Endothelial cell of umbilical vein (primary cell): ENCODE data around the gene EML6. TPM values are rescaled to one million over a fixed set of nuclear protein-coding genes. Genes with fewer than 3 reads are reported as not detected.

Experiments
- BruUV-seq: library from RNA; stranded (reverse); fragments of 400-500 nt; replicated peaks from 2 replicates; lab custom pipeline; 2021; lab: Mats Ljungman, UMichigan
- CTCF ChIA-PET: fragments of 300-600, 350-600 bp; sonication (Branson Sonifier 250); formaldehyde crosslinking; loops from one replicate; lab custom pipeline; 2021; ENCODE audit warnings: antibody characterized with exemption, inconsistent platforms; lab: Charles Lee
- POLR2A ChIA-PET: fragments of 300-600, 350-600 bp; sonication (Branson Sonifier 250); formaldehyde crosslinking; loops from one replicate; lab custom pipeline; 2021; ENCODE audit warnings: antibody characterized with exemption, inconsistent platforms; lab: Charles Lee
- DNase-seq: peaks from one replicate; pipeline ENCODE4 v3.0.0-alpha.2; 2011; ENCODE audit warnings: low read depth, low spot score
- FAIRE-seq: peaks from 2 replicates; lab custom pipeline; 2011; peaks lifted over from hg19 to GRCh38; lab: Jason Lieb, UNC
- H2AFZ ChIP-seq: 2 replicates; pipeline ENCODE4 v1.6.0; 2012; ENCODE audit warnings: low read depth, low read length, control low read depth, inconsistent platforms
- H3K27ac ChIP-seq: 2 replicates; pipeline ENCODE4 v1.5.1; 2011; ENCODE audit warnings: low read depth, mild to moderate bottlenecking, control low read depth, low read length, moderate library complexity; ENCODE audit not compliant: insufficient read depth
- H3K27me3 ChIP-seq, 2 experiments: 2 replicates each; pipeline versions ENCODE4 v1.6.0 to v1.6.1; 2011; ENCODE audit warnings: low read length in 2 of 2, mixed read lengths in 1 of 2; ENCODE audit not compliant: control insufficient read depth in 2 of 2, insufficient read depth in 2 of 2
- H3K36me3 ChIP-seq, 2 experiments: 2 replicates in 1 of 2; 3 replicates in 1 of 2; pipeline ENCODE4 v1.5.1; 2011; ENCODE audit warnings: low read length in 2 of 2, mild to moderate bottlenecking in 1 of 2, moderate library complexity in 1 of 2; ENCODE audit not compliant: control insufficient read depth in 2 of 2, insufficient read depth in 2 of 2; ENCODE audit errors: extremely low read depth in 1 of 2
- H3K4me1 ChIP-seq: 3 replicates; pipeline ENCODE4 v1.5.1; 2011; ENCODE audit warnings: mild to moderate bottlenecking, low read length; ENCODE audit not compliant: control insufficient read depth, insufficient read depth; ENCODE audit errors: extremely low read depth
- H3K4me2 ChIP-seq: 2 replicates; pipeline ENCODE4 v1.6.1; 2011; ENCODE audit warnings: low read length, control low read depth, mixed read lengths; ENCODE audit not compliant: insufficient read depth
- H3K4me3 ChIP-seq, 3 experiments: fragments of 200-600 bp in 1 of 3; sonication (generic), shearing (Covaris generic) in 1 of 3; replicated peaks in 1 of 3; 2 replicates each; pipeline ENCODE4 v1.5.1; 2011 to 2016; ENCODE audit warnings: control low read depth in 3 of 3, low read length in 3 of 3, mild to moderate bottlenecking in 2 of 3, inconsistent platforms in 1 of 3, low read depth in 1 of 3, moderate library complexity in 1 of 3; ENCODE audit not compliant: insufficient read depth in 1 of 3
- H3K79me2 ChIP-seq: 2 replicates; pipeline ENCODE4 v1.6.0; 2012; ENCODE audit warnings: low read length, inconsistent platforms; ENCODE audit not compliant: control insufficient read depth, insufficient read depth
- H3K9ac ChIP-seq: replicated peaks from 2 replicates; pipeline ENCODE3; 2011; ENCODE audit warnings: low read length, control low read depth; ENCODE audit not compliant: insufficient read depth; ENCODE audit errors: extremely low read depth
- H3K9me1 ChIP-seq: replicated peaks from 3 replicates; pipeline ENCODE4 v1.6.0; 2011; ENCODE audit warnings: mild to moderate bottlenecking, low read length; ENCODE audit not compliant: control insufficient read depth, insufficient read depth; ENCODE audit errors: extremely low read depth
- H3K9me3 ChIP-seq: replicated peaks from 2 replicates; pipeline ENCODE4 v1.5.1; 2012; ENCODE audit warnings: low read length, inconsistent platforms; ENCODE audit not compliant: control insufficient read depth, insufficient read depth
- H4K20me1 ChIP-seq: replicated peaks from 2 replicates; pipeline ENCODE3; 2011; ENCODE audit warnings: mild to moderate bottlenecking, low read length; ENCODE audit not compliant: control insufficient read depth, insufficient read depth; ENCODE audit errors: extremely low read depth
- EZH2 ChIP-seq: IDR thresholded peaks from 2 replicates; pipeline ENCODE4 v1.6.1; 2012; ENCODE audit warnings: borderline replicate concordance, low read depth, mild to moderate bottlenecking, moderate library complexity, low read length, inconsistent platforms; ENCODE audit not compliant: severe bottlenecking
- FOS ChIP-seq: IDR thresholded peaks from 2 replicates; pipeline ENCODE4 v1.6.1; 2011; ENCODE audit warnings: mild to moderate bottlenecking, low read length, moderate library complexity, borderline replicate concordance; ENCODE audit not compliant: insufficient read depth
- GATA2 ChIP-seq: IDR thresholded peaks from 2 replicates; pipeline ENCODE4 v1.7.0; 2011; ENCODE audit warnings: low read depth, mild to moderate bottlenecking, moderate library complexity, mixed read lengths, low read length; ENCODE audit not compliant: insufficient read length, insufficient read depth
- JUN ChIP-seq: IDR thresholded peaks from 2 replicates; pipeline ENCODE4 v1.6.1; 2011; ENCODE audit warnings: borderline replicate concordance, low read depth; ENCODE audit not compliant: insufficient read length, insufficient read depth
- MAX ChIP-seq: IDR thresholded peaks from 2 replicates; pipeline ENCODE4 v1.6.1; 2011; ENCODE audit not compliant: insufficient read depth, insufficient read length
- MYC ChIP-seq: IDR thresholded peaks from one replicate; pipeline ENCODE4 v1.6.1; 2011; ENCODE audit warnings: mild to moderate bottlenecking, low read depth, low read length
- POLR2A ChIP-seq: IDR thresholded peaks from 2 replicates; pipeline ENCODE4 v1.6.1; 2012; ENCODE audit warnings: low read depth, mild to moderate bottlenecking, control low read depth, low read length
- POLR2AphosphoS5 ChIP-seq: IDR thresholded peaks from 2 replicates; pipeline ENCODE4 v1.6.1; 2012; ENCODE audit warnings: low read depth, mild to moderate bottlenecking, control low read depth, low read length, moderate library complexity; ENCODE audit not compliant: insufficient read depth
- dilution Hi-C: fragments of 300-500 bp; cut with MboI; formaldehyde crosslinking; loops from one replicate; pipeline ENCODE4 v1.15.0; 2019; ENCODE audit warnings: low sequenced_read_pairs; ENCODE audit not compliant: extremely low pct_ligation_motif_present
- intact Hi-C: fragments of 100-400 bp; cut with micrococcal nuclease; formaldehyde crosslinking; loops from one replicate; pipeline ENCODE4 v1.10.0; 2022
- polyA plus RNA-seq, 4 experiments: library from polyadenylated mRNA; depleted of rRNA in 3 of 4; stranded (reverse) in 3 of 4; unstranded in 1 of 4; fragments of >200 nt; gene quantifications; 2 replicates each; pipeline versions ENCODE4 v1.2.1 to v1.2.3, GENCODE V29; 2011 to 2012; ENCODE audit warnings: missing spikeins in 1 of 4
- total RNA-seq: library from RNA; stranded (reverse); gene quantifications from 2 replicates; pipeline ENCODE4 v1.2.3, GENCODE V29; 2021
- TF ChIP-seq, protein P1 (sequence below), 2 donors: IDR thresholded peaks; 1 replicate in 1 of 2; 2 replicates in 1 of 2; pipeline ENCODE4 v1.5.1; 2011; ENCODE audit warnings: low read length in 2 of 2, mild to moderate bottlenecking in 2 of 2, moderate library complexity in 2 of 2, control low read depth in 1 of 2, inconsistent platforms in 1 of 2, low read depth in 1 of 2; ENCODE audit not compliant: insufficient read depth in 1 of 2; ENCODE audit errors: extremely low read depth in 1 of 2

The EML6 gene
- total and polyA plus RNA-seq, 2 donors (not counting 3 experiments of a cell fraction or from before 2014, with no cell fraction given): 0.79 to 2.1 TPM

GRCh38 chr2:55017880-55018279 lies 294.4 kb downstream of the EML6 start:
- Histone ChIP-seq H3K27ac (no peak overlapping the region), H3K4me1 (peaks cover 70% of the 10 kb centered on the region), H3K4me3 (no peak overlapping the region), H3K36me3 (peaks cover 0 to 4% of the 10 kb centered on the region in 2 experiments), H3K79me2 (peaks cover 100% of the 10 kb centered on the region), H2AFZ (no peak overlapping the region), H4K20me1 (peaks cover 41% of the 10 kb centered on the region), H3K4me2 (no peak overlapping the region), H3K9ac (no peak overlapping the region), H3K9me1 (no peaks in the 10 kb centered on the region), H3K27me3 (no peaks in the 10 kb centered on the region), H3K9me3 (no peaks in the 10 kb centered on the region)
- TF ChIP-seq POLR2A (no peak), JUN (no peak)
- dilution Hi-C loops (no loop called here), intact Hi-C loops (no loop called here)
- no TSS peak for BruUV-seq
- FAIRE-seq (no peak), DNase-seq (no peak)
- ChIA-PET POLR2A (no interaction called here), CTCF (interaction anchor here (0.7 to 7.7 kb wide), 5 partner anchors 23 to 156 kb away, joined by 3 to 60 read pairs (median 4); no protein-coding TSS in a partner anchor)

DNA sequence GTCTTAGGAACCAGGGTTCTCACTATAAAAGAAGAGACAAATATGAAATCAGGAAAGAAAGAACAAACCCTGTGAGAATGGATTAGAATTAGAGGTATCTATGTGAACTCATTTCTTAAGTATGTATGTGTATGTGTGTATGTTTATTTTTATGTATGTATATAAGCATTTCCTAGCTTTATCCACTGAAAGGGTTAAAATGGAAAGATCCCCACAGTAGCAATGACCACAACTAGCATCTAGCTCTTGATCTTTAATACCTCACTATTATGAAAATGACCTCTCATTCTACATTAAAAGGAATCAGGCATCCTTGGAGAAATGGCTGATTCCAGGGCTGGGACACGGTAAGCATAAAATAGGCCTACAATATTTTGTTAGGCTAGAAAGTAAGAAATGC lies 295.2 kb downstream of the EML6 start:
- Histone ChIP-seq H2AFZ (no peak overlapping the region), H3K4me1 (peaks cover 69% of the 10 kb centered on the region), H4K20me1 (peaks cover 43% of the 10 kb centered on the region), H3K27ac (no peak overlapping the region), H3K4me2 (no peak overlapping the region), H3K36me3 (peaks cover 0 to 4% of the 10 kb centered on the region in 2 experiments), H3K4me3 (no peak overlapping the region), H3K9me1 (no peaks in the 10 kb centered on the region), H3K79me2 (peaks cover 100% of the 10 kb centered on the region), H3K27me3 (no peaks in the 10 kb centered on the region), H3K9ac (no peak overlapping the region), H3K9me3 (no peaks in the 10 kb centered on the region)
- TF ChIP-seq POLR2AphosphoS5 (no peak), JUN (no peak), MAX (no peak), FOS (no peak), POLR2A (no peak), MYC (no peak), EZH2 (no peak), GATA2 (no peak)
- TF ChIP-seq, protein P1, sequence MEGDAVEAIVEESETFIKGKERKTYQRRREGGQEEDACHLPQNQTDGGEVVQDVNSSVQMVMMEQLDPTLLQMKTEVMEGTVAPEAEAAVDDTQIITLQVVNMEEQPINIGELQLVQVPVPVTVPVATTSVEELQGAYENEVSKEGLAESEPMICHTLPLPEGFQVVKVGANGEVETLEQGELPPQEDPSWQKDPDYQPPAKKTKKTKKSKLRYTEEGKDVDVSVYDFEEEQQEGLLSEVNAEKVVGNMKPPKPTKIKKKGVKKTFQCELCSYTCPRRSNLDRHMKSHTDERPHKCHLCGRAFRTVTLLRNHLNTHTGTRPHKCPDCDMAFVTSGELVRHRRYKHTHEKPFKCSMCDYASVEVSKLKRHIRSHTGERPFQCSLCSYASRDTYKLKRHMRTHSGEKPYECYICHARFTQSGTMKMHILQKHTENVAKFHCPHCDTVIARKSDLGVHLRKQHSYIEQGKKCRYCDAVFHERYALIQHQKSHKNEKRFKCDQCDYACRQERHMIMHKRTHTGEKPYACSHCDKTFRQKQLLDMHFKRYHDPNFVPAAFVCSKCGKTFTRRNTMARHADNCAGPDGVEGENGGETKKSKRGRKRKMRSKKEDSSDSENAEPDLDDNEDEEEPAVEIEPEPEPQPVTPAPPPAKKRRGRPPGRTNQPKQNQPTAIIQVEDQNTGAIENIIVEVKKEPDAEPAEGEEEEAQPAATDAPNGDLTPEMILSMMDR (IDR thresholded peaks at IDR 0.05; ENCODE audit: extremely low read depth in 1 of 2, insufficient read depth in 1 of 2, low read depth in 1 of 2, low read length in 2 of 2): no peak
- dilution Hi-C loops (no loop called here), intact Hi-C loops (no loop called here)
- FAIRE-seq (no peak), DNase-seq (no peak)
- ChIA-PET POLR2A (no interaction called here), CTCF (interaction anchor here (0.7 to 7.7 kb wide), 7 partner anchors 22 to 156 kb away, joined by 3 to 60 read pairs (median 5); no protein-coding TSS in a partner anchor)
- BruUV-seq: no TSS peak
